NCI-H1930 (cell line): ENCODE data around the gene TMEM213.
"Not testable (repeated sequence)": the region's sequence is repeated elsewhere in the genome, so short reads cannot be mapped to it uniquely, and the experiment has no call there.

ENCODE experiments used
- DNase-seq, 2 experiments: peaks; one replicate each; lab custom pipeline; 2025; lab: John Stamatoyannopoulos, UW

TMEM213 gene

DNA sequence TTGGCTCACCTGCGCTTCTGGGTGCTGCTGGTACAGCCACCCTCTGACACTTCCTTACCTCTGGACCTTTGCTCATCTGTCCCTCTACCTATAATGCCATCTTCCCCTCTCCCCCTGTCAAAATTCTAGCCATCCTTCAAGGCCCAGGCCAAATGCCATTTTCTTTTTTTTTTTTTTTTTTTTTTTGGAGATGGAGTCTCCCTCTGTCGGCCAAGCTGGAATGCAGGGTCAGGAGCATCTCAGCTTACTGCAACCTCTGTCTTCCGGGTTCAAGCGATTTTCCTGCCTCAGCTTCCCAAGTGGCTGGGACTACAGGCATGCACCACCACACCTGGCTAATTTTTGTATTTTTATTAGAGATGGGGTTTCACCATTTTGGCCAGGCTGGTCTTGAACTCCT, 748 bp upstream of the TMEM213 start:
- not testable (repeated sequence) for DNase-seq

GRCh38 chr7:138798836-138799235, 1.0 kb downstream of the TMEM213 start:
- no peak for DNase-seq

DNA sequence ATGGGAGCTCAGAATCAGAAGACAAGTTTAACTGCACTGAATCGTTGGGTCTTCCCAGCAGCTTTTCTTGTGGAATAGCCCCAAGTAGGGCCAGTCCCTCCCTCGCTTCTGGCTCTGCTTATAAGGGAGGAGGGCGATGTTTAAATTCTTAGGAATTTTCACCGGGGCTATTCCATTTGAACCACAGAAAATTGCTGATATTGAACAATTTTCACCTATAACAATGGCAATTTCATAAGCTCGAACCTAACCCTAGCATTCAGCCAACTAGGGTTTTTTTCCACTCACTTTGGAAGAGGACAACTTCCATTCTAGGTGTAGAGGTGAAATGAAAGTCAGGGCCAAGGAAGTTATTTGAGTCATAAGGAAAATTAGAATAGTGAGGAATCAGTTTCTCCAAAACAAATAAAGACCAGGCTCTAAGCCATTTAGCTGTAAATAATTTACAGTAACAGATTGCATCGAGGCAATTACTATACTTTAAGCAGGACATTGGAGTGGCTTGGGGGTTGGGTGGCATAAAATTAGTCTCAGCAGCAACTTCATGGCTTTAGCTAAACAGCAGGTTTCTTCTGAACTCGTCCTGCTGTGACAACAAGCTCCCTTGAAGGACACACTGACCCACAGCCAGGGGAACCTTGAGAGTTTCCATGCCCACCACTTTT, 1.7 kb downstream of the TMEM213 start:
- no peak for DNase-seq

DNA sequence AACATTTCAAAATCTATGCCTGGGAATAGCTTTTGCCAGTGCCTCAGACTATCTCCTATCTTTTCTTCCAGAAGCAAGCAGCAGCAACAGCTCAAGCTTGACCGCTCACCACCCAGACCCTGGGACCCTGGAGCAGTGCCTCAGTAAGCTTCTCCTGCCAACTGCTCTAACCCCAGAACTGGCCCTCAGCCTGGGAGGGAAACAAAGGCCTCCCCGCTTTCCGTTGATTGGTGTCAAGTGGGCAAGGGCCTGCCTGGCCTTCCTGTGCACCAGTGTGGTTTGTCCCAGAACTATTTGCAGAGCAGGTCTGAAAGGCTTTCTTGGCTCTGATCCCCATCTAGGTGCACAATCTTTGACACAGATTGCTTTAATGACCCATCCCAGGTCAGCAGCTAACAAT, 3.5 kb downstream of the TMEM213 start:
- DNase-seq = no peak

DNA sequence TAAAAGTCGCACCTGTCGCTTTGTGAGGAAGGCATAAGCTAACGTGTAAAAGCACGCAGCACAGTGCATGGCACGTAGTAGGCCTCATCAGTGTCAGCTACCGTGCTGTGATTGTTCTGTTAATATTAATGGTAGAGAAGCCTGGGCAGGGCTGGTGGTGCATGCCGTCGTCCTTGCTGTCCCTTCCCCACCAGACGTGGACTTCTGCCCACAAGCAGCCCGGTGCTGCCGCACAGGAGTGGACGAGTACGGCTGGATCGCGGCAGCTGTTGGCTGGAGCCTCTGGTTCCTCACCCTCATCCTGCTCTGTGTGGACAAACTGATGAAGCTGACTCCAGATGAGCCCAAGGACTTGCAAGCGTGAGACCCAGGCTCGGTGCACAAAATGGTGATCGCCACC, 4.9 kb downstream of the TMEM213 start:
- DNase-seq = no peak

- no peak for DNase-seq
These were observed 6.8 kb downstream of the TMEM213 start for GRCh38 chr7:138804618-138805017.

- no peak for DNase-seq
These were observed 11.6 kb downstream of the TMEM213 start for GRCh38 chr7:138809346-138809745.

DNA sequence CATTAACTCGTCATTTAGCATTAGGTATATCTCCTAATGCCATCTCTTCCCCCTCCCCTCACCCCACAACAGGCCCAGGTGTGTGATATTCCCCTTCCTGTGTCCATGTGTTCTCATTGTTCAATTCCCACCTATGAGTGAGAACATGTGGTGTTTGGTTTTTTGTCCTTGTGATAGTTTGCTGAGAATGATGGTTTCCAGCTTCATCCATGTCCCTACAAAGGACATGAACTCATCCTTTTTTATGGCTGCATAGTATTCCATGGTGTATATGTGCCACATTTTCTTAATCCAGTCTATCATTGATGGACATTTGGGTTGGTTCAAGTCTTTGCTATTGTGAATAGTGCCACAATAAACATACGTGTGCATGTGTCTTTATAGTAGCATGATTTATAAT, 13.5 kb downstream of the TMEM213 start:
- DNase-seq = not testable (repeated sequence)

GRCh38 chr7:138813945-138814344, 16.2 kb downstream of the TMEM213 start:
- DNase-seq = no peak

GRCh38 chr7:138814816-138815332, 17.1 kb downstream of the TMEM213 start:
- no peak for DNase-seq

DNA sequence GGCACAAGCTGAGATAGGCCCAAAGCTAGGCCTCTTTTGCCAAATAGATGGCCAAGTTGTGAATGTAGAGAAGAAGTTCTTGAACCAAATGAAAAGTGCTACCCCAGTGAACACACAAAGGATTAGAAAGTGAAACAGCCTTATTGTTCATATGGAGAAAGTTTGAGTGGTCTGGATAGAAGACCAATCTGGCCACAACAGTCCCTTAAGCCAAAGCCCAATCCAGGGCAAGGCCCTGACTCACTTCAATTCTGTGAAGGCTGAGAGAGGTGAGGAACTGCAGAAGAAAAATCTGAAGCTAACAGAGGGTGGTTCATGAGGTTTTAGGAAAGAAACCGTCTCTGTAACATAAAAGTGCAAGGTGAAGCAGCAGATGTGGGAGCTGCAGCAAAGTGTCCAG, 18.9 kb downstream of the TMEM213 start:
- DNase-seq = no peak

DNA sequence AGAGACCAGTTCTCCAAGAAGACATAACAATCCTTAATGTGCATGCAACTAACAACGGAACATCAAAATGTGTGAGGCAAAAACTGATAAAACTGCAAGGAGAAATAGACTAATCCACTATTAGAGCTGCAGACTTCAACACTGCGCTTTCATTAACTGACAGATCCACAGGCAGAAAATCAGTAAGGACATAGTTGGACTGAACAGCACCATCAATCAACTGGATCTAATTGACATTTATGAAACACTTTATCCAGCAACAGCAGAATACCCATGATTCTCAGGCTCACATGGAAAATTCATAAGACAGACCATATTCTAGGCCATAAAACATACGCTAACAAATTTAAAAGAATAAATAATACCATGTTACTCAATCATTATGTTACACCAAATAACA, 21.8 kb downstream of the TMEM213 start:
- no peak for DNase-seq

GRCh38 chr7:138821912-138822311, 24.1 kb downstream of the TMEM213 start:
- no peak for DNase-seq

- DNase-seq = no peak
These were observed 25.2 kb downstream of the TMEM213 start for GRCh38 chr7:138822867-138823535.

DNA sequence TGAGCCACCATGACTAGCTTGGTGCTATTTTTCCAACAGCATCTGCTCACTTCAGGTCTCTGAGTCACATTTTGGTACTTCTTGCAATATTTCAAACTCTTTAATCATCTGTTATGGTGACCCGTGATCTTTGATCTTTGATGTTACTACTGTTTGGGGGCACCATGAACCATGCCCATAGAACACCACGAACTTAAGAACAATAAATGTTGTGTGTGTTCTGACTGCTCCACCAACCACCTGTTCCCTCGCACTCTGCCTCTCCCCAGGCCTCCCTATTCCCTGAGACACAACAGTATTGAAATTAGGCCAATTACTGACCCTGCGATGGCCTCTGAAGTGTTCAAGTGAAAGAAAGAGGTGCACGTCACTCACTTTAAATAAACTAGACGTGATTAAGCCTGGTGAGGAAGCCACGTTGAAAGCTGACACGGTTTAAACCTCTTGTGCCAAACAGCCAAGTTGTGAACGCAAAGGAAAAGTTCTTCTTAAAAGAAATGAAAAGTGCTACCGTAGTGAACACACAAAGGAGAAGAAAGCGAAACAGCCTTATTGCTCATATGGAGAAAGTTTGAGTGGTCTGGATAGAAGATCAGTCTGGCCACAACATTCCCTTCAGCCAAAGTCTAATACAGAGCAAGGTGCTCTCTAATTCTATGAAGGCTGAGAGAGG, 27.4 kb downstream of the TMEM213 start:
- no peak for DNase-seq

- no peak for DNase-seq
These were observed 30.5 kb downstream of the TMEM213 start for GRCh38 chr7:138828302-138828701.

DNA sequence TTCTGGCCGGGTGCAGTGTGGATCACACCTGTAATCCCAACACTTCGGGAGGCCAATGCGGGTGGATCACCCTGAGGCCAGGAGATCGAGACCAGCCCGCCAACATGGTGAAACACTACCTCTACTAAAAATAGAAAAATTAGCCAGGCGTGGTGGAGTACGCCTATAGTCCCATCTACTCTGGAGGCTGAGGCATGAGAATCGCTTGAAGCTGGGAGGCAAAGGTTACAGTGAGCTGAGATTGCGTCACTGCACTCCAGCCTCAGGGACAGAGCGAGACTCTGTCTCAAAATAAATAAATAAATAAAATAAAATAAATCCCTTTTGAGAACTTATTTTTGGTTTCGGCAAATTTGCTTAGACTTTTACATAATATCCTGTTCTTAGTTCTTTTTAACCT, 31.5 kb downstream of the TMEM213 start:
- DNase-seq = no peak

DNA sequence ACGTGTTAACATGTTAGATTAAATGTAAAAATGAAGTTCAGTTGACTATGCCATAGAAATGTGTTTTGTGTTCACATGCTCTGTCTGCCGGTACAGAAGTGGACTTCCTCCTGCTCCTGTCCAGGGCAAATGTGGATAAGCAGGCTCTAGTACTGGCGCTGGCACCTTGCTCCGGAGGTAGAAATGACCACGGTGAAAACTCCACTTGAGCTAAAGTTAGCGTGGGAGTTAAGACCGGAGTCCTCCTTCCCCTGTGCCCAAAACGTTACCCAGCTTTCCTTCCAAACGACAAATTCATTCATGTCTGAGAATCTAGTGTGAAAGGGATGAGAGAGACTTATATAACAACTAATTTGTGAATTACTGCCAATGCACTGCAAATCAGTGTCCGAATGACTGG, 35.2 kb downstream of the TMEM213 start:
- no peak for DNase-seq

- DNase-seq = no peak
These were observed 35.8 kb downstream of the TMEM213 start for GRCh38 chr7:138833596-138833995.

DNA sequence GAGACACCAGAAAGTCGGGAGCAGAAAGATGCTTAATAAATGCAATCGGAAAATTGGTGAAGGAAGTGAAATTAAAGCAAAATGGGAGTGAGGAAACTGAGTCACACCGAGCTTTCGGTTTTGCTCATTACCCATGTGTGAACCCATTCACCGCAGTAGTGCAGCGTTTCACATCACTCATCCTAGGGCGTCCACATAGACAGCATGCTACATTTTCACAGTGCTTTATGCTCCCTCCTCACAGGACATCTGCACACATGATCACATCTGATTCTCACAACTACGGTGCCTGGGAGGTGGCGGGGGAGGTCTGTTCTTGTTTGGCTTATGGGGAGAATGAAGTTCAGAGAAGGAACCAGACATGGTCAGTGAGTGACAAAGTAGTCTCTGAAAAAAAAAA, 36.8 kb downstream of the TMEM213 start:
- DNase-seq = no peak

DNA sequence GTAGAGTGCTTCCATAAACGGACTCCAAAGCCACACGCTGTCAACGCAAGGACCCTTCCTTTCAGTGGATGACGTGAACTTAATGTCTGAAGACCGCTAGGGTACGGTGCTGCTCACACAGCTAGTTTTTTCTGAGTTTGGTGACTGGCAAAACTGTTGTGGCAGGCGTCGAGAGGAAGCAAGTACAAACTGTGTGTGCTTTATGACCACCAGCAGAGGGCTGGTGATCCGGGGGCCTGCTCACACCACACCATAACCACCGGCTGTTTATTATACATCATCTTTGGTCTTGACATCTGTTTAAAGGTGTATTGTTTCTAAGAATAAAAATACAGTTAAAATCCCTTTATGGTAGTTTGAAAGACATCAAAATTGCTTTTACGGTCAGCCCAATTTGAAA, 37.3 kb downstream of the TMEM213 start:
- no peak for DNase-seq

GRCh38 chr7:138837627-138838026, 39.8 kb downstream of the TMEM213 start:
- no peak for DNase-seq

DNA sequence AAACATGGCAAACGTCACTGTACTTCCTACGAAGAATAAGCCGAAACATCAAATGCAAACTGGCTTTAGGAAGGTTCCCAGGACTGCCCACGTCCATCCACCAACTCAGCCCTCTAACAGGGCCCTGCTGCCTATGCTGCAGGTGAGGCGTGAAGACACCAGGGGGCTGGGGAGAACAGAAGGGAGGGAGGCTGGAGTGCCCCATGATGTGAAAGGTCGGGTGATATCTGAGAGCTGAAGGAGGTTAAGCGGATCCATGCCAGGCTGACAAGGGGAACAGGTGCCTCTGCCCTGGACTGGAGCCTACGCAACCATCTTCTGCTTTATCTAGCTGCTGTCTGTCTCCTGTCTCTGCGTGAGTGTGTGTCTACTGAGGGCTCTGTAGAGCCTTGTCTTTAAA, 40.4 kb downstream of the TMEM213 start:
- DNase-seq = no peak
